Activated CD8-positive, alpha-beta memory T cell treated with anti-CD3 and anti-CD28 coated beads, Interleukin-2, amount 50 U/mL, for 24 hours (primary cell): ENCODE results near the gene SBNO2.

Experiments used
- DNase-seq: peaks from one replicate; pipeline ENCODE4 v3.0.0-alpha.2; 2020; ENCODE audit errors: extremely low read depth

Gene SBNO2

DNA sequence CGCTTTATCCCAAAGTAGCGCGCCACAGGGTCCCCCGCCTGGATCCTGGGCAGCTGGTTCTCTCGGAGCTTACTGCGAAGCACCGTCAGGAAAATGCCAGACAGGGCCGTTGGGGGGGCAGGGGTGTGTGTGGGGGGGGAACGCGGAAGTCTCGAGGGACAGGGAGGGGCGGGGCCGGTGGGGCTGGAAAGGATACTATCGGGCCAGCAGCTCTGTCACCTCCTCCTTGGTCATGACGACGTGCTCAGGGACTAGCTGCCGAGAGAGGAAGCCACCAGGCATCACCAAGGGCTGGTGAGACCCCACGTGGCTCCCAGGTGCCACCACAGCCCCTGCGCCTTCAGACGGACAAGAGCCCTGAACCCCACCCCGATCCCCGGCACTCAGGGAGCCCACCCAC, 84.2 kb downstream of the SBNO2 start:
- DNase-seq: no peak

DNA sequence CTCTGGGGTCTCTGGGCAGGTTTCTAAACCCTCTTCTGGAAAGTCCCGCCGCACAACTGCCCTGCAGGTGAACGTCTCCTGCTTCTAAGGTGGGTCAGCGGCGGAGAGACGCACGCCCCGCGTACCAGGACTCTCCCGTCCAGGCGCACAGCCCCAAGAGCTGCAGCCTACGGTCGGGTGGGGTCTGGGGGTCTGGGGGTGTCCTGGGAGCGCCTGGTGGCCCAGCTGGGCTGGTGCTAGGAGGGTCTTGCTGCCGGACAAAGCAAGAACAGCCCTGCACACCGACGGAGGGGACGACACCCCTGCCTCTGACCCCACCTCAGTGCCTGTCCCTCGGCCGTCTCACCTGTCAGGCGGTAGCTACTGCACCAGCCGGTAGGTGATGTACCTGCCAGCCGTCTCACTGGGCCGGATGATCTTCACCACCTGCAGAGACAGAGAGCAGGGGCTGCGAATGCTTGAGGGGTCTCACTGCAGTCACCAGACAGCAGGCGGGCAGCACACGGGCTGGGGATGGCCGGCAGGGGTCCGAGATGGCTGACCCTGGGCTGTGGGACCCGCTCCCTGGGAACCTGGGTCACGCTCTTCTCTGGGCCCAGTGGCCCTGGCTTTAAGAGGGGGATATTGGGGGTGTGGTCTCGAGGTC, 84.8 kb downstream of the SBNO2 start:
- no peak for DNase-seq

GRCh38 chr19:1088416-1089010, 85.6 kb downstream of the SBNO2 start:
- DNase-seq: no peak

- DNase-seq: no peak
Observed at GRCh38 chr19:1087813-1088415, 86.2 kb downstream of the SBNO2 start.

- DNase-seq: no peak
Observed at GRCh38 chr19:1086613-1087012, 87.5 kb downstream of the SBNO2 start.

DNA sequence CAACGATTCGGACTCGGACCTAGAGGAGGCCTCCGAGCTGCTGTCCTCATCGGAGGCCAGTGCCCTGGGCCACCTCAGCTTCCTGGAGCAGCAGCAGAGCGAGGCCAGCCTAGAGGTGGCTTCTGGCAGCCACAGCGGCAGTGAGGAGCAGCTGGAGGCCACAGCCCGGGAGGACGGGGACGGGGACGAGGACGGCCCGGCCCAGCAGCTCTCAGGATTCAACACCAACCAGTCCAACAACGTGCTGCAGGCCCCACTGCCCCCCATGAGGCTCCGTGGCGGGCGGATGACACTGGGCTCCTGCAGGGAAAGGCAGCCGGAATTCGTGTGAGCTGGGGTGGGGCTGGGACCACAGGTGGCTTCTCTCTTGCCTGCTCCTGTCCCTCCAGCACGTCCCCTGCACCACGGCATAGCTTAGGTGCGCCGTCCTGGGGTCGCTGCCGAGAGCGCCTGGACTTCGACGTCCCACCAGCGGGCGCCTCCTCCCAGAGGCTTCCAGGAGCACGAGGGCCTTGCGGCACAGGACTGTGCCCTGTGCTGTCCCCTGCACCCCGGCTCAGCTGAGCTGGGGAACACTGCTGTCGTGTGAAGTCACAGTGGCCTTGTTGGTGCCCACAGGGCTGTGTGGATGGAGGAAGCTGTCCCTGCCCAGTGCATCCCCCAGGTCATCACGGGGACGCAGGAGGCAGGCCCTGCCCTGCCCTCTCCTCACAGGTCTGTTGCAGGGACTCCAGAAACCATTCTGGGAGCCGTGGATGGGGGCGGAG, 88.2 kb downstream of the SBNO2 start:
- no peak for DNase-seq

- DNase-seq: no peak
Observed at GRCh38 chr19:1085053-1085658, 88.9 kb downstream of the SBNO2 start.

GRCh38 chr19:1084024-1084868, 89.8 kb downstream of the SBNO2 start:
- no peak for DNase-seq

- no peak for DNase-seq
Observed at GRCh38 chr19:1082928-1083816, 90.9 kb downstream of the SBNO2 start.

DNA sequence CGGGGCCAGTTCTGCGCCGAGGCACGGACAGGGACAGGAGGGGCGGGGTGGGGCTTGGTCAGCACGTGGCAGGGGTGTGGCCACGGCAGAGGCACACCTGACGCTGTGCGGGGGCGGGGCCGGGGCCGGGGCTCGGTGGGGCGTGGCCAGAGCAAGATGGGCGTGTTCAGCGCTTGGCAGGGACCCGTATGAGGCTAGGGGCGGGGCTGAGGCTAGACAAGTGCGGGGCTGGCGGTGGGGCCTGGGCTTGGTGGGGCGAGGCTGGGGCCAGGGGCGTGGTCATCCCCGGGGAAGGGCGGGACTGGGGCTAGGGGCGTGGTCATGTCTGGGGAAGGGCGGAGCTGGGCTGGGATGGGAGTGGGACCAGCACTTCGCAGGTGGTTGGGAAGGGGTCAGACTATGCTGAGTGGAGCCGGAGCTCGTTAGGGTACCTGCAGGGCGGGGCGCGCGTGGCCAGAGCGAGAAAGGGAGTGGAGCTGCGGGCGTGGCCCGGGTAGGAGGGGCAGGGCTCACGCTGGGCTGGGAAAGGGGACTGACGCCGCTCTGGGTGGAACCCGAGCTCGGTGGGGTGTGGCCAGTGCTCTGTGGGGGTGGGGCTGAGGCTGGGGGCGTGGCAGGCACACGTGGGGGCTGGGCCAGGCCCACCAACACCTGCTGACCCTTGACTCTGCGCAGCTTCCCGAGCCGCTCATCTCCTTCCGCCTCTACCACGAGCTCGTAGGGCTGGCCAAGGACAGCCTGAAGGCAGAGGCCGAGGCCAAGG, 91.7 kb downstream of the SBNO2 start:
- no peak for DNase-seq

DNA sequence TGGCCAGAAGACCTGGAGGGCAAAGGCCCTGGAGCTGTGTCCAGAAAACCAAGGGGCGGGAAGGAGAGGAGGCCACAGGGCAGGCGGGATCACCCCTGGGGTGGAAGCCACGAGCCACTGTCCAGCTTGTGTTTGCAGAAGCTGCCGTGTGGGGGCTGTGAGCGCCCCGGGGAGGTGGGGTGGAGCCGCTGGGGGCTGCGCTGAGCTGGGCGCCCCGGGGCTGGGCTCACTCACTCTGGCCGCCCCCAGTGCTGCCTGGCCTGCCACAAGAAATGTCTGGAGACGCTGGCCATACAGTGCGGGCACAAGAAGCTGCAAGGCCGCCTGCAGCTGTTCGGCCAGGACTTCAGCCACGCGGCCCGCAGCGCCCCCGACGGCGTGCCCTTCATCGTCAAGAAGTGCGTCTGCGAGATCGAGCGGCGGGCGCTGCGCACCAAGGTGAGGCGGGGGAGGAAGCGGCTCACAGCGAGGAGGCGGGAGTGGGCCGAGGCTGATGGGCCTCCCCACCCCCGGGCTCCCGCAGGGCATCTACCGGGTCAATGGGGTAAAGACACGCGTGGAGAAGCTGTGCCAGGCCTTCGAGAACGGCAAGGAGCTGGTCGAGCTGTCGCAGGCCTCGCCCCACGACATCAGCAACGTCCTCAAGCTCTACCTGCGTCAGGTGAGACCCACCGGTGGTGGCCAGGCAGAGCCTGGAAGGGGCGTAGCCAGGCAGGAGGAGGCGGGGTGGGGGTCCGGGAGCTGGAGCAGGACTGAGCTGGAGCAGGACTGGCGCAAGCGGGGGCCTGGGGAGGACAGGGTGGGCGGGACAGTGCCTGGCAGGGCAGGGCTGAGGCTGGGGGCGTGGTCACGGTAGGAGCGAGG, 92.5 kb downstream of the SBNO2 start:
- DNase-seq: no peak

GRCh38 chr19:1080360-1081161, 93.5 kb downstream of the SBNO2 start:
- no peak for DNase-seq

GRCh38 chr19:1079566-1080111, 94.4 kb downstream of the SBNO2 start:
- no peak for DNase-seq

DNA sequence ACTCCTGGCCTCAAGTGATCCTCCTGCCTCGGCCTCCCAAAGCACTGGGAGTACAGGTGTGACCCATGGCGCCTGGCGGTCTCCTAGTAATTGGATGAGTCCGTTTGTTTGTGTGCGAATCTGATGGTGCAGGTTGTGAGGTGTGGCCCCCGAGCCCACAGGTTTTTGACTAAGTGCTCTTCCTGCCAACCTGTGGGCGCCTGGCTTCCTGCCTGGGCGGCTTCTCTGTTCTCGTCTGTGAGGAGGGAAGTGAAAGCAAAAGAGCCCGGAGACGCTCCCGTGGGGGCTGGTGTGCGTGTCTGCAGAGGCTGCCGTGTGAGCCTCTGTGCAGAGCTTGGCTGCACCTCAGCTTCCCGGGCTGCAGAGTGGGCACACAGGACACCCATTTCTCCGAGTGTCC, 97.1 kb downstream of the SBNO2 start:
- DNase-seq: peak; percentile 75

DNA sequence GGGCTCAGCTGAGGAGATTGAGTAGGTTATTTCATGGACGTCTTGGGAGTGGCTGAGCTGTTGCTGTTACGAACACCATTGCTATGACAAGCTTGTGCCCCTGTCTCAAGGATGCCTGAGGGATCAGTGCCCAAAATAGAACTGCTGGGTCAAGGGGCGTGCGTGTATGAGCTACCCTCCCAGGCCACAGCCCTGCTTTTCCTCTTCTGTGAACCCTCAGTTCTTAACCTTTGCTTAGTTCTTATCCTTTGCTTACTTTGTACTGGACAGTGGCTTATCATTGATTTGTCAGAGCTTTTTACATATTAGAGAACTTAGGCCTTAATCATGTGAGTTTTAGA, 98.1 kb downstream of the SBNO2 start:
- no peak for DNase-seq

GRCh38 chr19:1074544-1075283, 99.4 kb downstream of the SBNO2 start:
- DNase-seq: peak; percentile 66

DNA sequence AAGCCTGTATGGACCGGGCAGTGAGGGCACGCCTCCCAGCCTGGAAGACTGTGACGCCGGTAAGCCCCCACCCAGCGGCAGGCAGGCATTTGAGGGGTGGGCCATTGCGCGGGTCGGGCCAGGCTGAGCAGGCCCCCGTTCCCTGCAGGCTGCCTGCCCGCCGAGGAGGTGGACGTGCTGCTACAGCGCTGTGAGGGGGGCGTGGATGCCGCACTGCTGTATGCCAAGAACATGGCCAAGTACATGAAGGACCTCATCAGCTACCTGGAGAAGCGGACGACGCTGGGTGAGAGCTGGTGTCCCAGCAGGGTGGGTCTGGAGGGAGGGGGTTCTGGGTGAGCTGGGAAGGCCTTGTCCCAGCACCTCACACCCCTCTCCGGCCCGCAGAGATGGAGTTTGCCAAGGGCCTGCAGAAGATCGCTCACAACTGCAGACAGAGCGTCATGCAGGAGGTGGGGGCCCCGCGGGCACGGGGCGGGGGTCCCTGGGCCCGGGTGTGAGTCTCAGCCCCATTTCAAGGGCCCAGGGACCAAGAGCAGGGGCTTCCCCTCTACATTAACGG, 100.0 kb downstream of the SBNO2 start:
- DNase-seq: no peak
